SK-N-SH treated with all-trans-retinoic acid at 6 μM for 48 hours (cell line): Measurements from ENCODE around the gene A1BG.

Experiments used
- ATAC-seq: fragments of 200-7000 bp; cut with Tn5 transposase; 3 replicates; pipeline ENCODE4 v1.9.1; 2020; ENCODE audit warnings: mild to moderate bottlenecking, moderate library complexity
- BACH2 ChIP-seq: fragments of 250-450 bp; sonication (Bioruptor Pico); IDR thresholded peaks from 2 replicates; pipeline ENCODE4 v1.9.0; 2021; ENCODE audit warnings: mild to moderate bottlenecking, borderline replicate concordance
- CSDC2 ChIP-seq: fragments of 250-450 bp; sonication (Bioruptor Pico); IDR thresholded peaks from 2 replicates; pipeline ENCODE4 v1.5.0; 2020; ENCODE audit warnings: mild to moderate bottlenecking, moderate library complexity
- CSRNP3 ChIP-seq: fragments of 250-450 bp; sonication (Bioruptor Pico); IDR thresholded peaks from 2 replicates; pipeline ENCODE4 v1.5.1; 2021; ENCODE audit warnings: mild to moderate bottlenecking, moderate library complexity
- ESRRG ChIP-seq: fragments of 250-450 bp; sonication (Bioruptor Pico); IDR thresholded peaks from 2 replicates; pipeline ENCODE4 v1.6.1; 2021; ENCODE audit warnings: mild to moderate bottlenecking
- ISL1 ChIP-seq: fragments of 250-450 bp; sonication (Bioruptor Pico); IDR thresholded peaks from 2 replicates; pipeline ENCODE4 v2.1.2; 2022; ENCODE audit warnings: mild to moderate bottlenecking, moderate library complexity
- OSR1 ChIP-seq: fragments of 250-450 bp; sonication (Bioruptor Pico); IDR thresholded peaks from 2 replicates; pipeline ENCODE4 v1.8.0; 2022; ENCODE audit warnings: moderate library complexity, mild to moderate bottlenecking, inconsistent platforms
- PATZ1 ChIP-seq: fragments of 250-450 bp; sonication (Bioruptor Pico); IDR thresholded peaks from 2 replicates; pipeline ENCODE4 v1.8.0; 2020; ENCODE audit warnings: mild to moderate bottlenecking, moderate library complexity, borderline replicate concordance
- PPARA ChIP-seq: fragments of 250-450 bp; sonication (Bioruptor Pico); IDR thresholded peaks from 2 replicates; pipeline ENCODE4 v1.5.0; 2020; ENCODE audit warnings: mild to moderate bottlenecking, borderline replicate concordance
- RARB ChIP-seq: fragments of 250-450 bp; sonication (Bioruptor Pico); IDR thresholded peaks from 2 replicates; pipeline ENCODE4 v1.8.0; 2021; ENCODE audit warnings: mild to moderate bottlenecking, moderate library complexity
- SNAI2 ChIP-seq: fragments of 250-450 bp; sonication (Bioruptor Pico); IDR thresholded peaks from 2 replicates; pipeline ENCODE4 v1.5.0; 2020; ENCODE audit warnings: mild to moderate bottlenecking, moderate library complexity
- TCF4 ChIP-seq: fragments of 250-450 bp; sonication (Bioruptor Pico); IDR thresholded peaks from 2 replicates; pipeline ENCODE4 v1.8.0; 2021; ENCODE audit warnings: mild to moderate bottlenecking, moderate library complexity, borderline replicate concordance
- ZFP3 ChIP-seq: fragments of 250-450 bp; sonication (Bioruptor Pico); IDR thresholded peaks from 2 replicates; pipeline ENCODE4 v1.5.0; 2020; ENCODE audit warnings: mild to moderate bottlenecking, moderate library complexity
- ZFP30 ChIP-seq: fragments of 450-650 bp; formaldehyde crosslinking; IDR thresholded peaks from 2 replicates; pipeline ENCODE4 v1.5.0; 2022; ENCODE audit warnings: mild to moderate bottlenecking, moderate library complexity
- ZNF565 ChIP-seq: fragments of 450-650 bp; formaldehyde crosslinking; conservative IDR thresholded peaks from 2 replicates; pipeline ENCODE4 v1.5.0; 2020; ENCODE audit warnings: low read depth, mild to moderate bottlenecking, moderate library complexity
- ZNF70 ChIP-seq: fragments of 450-650 bp; formaldehyde crosslinking; IDR thresholded peaks from 2 replicates; pipeline ENCODE4 v1.5.0; 2020; ENCODE audit warnings: mild to moderate bottlenecking, moderate library complexity
- TF ChIP-seq, protein P1 (sequence below): fragments of 250-450 bp; sonication (Bioruptor Pico); IDR thresholded peaks from 2 replicates; pipeline ENCODE4 v1.5.0; 2020; ENCODE audit warnings: mild to moderate bottlenecking, moderate library complexity
- TF ChIP-seq, protein P2 (sequence below): fragments of 250-450 bp; sonication (Bioruptor Pico); IDR thresholded peaks from 2 replicates; pipeline ENCODE4 v1.5.1; 2020; ENCODE audit warnings: low read depth, mild to moderate bottlenecking, moderate library complexity
- TF ChIP-seq, protein P3 (sequence below): fragments of 250-450 bp; sonication (Bioruptor Pico); IDR thresholded peaks from 2 replicates; pipeline ENCODE4 v1.8.0; 2021; ENCODE audit warnings: low read depth, mild to moderate bottlenecking, moderate library complexity, borderline replicate concordance

Gene A1BG

DNA sequence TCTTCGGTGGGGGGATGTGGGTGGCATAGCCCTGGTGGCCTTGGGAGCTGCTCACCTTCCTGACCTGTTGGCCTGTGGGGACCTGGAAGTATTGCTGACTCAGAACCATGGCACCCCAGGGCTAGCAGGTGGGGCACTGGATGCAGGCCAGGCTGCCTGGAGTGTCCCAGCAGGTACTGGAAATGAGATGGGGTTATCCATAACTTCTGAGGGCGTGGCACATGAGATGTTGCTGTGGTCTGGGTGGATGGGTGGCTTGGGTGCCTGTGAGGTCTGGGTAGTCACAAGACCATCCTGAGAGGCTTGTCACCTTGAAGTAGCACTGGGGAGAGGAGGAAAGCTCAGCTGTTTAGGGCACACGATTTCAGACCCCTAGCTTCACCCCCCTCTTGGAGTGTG, 41.5 kb upstream of the A1BG start:
- ATAC-seq, result no peak
- TF ChIP-seq CSDC2 (CRISPR knock-in tag), result no peak
- no peak for TF ChIP-seq ISL1 (CRISPR knock-in tag)
- no peak for TF ChIP-seq PATZ1 (CRISPR knock-in tag)
- TF ChIP-seq CSRNP3 (CRISPR knock-in tag), result no peak
- TF ChIP-seq, all 23 proteins: peak for 0

DNA sequence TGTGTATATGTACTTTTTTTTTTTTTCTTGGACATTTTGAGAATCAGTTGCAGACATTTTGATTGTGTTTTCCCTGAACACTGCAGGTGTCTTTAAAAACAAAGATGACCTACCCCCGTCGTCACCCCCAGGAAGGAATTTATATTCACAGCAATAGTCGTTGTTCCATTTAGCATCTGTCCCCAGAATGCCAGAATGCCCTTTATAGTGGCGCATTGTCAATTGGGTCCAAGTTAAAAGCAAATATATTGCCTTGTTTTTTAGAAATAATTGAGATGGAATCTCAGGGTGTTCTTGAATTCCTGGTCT, 40.4 kb upstream of the A1BG start:
- TF ChIP-seq ISL1 (CRISPR knock-in tag) (no peak), TCF4 (no peak), SNAI2 (no peak), BACH2 (CRISPR knock-in tag) (no peak)
- TF ChIP-seq, protein P1, sequence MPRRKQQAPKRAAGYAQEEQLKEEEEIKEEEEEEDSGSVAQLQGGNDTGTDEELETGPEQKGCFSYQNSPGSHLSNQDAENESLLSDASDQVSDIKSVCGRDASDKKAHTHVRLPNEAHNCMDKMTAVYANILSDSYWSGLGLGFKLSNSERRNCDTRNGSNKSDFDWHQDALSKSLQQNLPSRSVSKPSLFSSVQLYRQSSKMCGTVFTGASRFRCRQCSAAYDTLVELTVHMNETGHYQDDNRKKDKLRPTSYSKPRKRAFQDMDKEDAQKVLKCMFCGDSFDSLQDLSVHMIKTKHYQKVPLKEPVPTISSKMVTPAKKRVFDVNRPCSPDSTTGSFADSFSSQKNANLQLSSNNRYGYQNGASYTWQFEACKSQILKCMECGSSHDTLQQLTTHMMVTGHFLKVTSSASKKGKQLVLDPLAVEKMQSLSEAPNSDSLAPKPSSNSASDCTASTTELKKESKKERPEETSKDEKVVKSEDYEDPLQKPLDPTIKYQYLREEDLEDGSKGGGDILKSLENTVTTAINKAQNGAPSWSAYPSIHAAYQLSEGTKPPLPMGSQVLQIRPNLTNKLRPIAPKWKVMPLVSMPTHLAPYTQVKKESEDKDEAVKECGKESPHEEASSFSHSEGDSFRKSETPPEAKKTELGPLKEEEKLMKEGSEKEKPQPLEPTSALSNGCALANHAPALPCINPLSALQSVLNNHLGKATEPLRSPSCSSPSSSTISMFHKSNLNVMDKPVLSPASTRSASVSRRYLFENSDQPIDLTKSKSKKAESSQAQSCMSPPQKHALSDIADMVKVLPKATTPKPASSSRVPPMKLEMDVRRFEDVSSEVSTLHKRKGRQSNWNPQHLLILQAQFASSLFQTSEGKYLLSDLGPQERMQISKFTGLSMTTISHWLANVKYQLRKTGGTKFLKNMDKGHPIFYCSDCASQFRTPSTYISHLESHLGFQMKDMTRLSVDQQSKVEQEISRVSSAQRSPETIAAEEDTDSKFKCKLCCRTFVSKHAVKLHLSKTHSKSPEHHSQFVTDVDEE (CRISPR knock-in tag), result no peak
- ATAC-seq, result no peak

- no peak for ATAC-seq
- TF ChIP-seq ZFP30 (no peak), PPARA (CRISPR knock-in tag) (no peak), ZFP3 (CRISPR knock-in tag) (peak; percentile 77), SNAI2 (no peak)
Measured at GRCh38 chr19:58392945-58393724, 39.8 kb upstream of the A1BG start.

- TF ChIP-seq, protein P2, sequence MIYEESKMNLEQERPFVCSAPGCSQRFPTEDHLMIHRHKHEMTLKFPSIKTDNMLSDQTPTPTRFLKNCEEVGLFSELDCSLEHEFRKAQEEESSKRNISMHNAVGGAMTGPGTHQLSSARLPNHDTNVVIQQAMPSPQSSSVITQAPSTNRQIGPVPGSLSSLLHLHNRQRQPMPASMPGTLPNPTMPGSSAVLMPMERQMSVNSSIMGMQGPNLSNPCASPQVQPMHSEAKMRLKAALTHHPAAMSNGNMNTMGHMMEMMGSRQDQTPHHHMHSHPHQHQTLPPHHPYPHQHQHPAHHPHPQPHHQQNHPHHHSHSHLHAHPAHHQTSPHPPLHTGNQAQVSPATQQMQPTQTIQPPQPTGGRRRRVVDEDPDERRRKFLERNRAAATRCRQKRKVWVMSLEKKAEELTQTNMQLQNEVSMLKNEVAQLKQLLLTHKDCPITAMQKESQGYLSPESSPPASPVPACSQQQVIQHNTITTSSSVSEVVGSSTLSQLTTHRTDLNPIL, result no peak
- TF ChIP-seq CSRNP3 (CRISPR knock-in tag), result no peak
- TF ChIP-seq, all 23 proteins: peak for 0
- no peak for ATAC-seq
Measured at GRCh38 chr19:58388175-58388526, 34.9 kb upstream of the A1BG start.

DNA sequence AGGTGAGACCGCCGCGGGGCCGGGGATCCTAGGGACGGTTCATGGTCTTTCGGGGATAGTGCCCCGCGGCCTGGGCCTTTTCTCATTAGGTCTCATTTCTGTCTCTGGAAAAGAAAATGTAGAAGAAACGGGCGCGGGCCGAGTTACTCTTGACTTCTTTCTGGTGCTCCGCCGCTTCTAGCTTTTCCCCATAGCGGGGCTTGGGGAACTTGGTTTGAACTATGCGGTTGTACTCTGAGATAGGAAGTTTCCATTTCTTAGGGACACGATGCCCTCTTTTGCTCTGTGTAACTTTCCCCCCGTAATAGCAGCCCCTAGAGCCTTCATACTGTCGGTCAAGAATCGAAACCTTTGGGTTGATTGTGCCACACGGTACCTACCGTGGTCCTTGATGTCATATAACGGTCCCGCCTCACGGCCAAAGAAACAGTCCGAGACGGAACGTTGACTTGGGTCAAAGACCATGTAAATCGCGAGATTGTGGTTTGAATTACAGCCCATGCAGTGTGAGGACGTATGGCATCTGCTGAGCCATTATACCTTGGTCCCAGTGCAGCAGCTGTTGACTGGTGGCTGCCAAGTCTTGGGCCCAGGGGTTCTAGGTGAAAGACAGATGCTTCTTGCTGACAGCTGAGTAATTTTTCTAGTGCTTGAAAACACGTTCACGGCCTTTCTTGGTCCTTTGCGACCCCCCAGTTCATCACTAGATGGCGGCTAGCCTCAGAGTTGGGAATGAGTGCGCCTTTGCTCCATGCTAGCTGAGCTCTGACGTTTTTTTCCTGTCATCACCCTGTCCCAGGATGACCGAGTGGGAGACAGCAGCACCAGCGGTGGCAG, 34.3 kb upstream of the A1BG start:
- peak; percentile 5; the same call in 1 of the 3 replicates for ATAC-seq
- TF ChIP-seq ZNF70 (CRISPR knock-in tag), result no peak
- TF ChIP-seq CSDC2 (CRISPR knock-in tag), result no peak
- no peak for TF ChIP-seq ESRRG (CRISPR knock-in tag)
- TF ChIP-seq OSR1, result no peak
- no peak for TF ChIP-seq BACH2 (CRISPR knock-in tag)
- no peak for TF ChIP-seq CSRNP3 (CRISPR knock-in tag)
- TF ChIP-seq ISL1 (CRISPR knock-in tag), result no peak
- no peak for TF ChIP-seq RARB (CRISPR knock-in tag)
- no peak for TF ChIP-seq ZNF565 (CRISPR knock-in tag)
- TF ChIP-seq, protein P3, sequence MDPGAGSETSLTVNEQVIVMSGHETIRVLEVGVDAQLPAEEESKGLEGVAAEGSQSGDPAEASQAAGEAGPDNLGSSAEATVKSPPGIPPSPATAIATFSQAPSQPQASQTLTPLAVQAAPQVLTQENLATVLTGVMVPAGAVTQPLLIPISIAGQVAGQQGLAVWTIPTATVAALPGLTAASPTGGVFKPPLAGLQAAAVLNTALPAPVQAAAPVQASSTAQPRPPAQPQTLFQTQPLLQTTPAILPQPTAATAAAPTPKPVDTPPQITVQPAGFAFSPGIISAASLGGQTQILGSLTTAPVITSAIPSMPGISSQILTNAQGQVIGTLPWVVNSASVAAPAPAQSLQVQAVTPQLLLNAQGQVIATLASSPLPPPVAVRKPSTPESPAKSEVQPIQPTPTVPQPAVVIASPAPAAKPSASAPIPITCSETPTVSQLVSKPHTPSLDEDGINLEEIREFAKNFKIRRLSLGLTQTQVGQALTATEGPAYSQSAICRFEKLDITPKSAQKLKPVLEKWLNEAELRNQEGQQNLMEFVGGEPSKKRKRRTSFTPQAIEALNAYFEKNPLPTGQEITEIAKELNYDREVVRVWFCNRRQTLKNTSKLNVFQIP (CRISPR knock-in tag), result no peak
- no peak for TF ChIP-seq ZFP3 (CRISPR knock-in tag)
- no peak for TF ChIP-seq TCF4
